Measurements from ENCODE around the gene TTLL11.

The TTLL11 gene

DNA sequence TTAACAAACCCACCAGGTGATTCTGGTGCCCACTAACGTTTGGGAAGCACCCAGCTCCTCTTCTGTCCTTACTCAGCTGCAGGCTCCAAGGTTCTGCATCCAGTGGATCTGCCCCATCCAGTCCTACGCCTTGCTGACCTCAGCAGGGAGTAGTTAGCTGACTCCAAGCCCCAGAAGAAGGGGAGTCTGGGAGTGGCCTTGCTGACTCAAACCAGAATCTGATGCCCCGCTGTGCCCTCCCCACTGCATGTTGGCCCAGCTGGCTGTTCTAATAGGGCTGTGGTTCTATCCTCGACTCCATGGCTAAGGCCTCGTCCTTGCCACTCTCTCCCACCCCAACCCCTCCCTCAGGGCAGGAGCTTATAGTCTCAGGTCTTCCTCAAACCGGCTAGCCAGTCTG, 136.3 kb downstream of the TTLL11 start:
- DNase-seq (ENCODE audit: insufficient read length, low spot score) (no peak), FAIRE-seq (no peak)
- TF ChIP-seq TAF1 (IDR thresholded peaks at IDR 0.05; ENCODE audit: low read depth, low read length) (no peak), POU2F2 (IDR thresholded peaks at IDR 0.05; ENCODE audit: low read depth, low read length) (no peak), SPI1 (IDR thresholded peaks at IDR 0.05; ENCODE audit: low read depth, low read length) (no peak), POLR2A (IDR thresholded peaks at IDR 0.05; ENCODE audit: low read depth, low read length) (no peak), POLR2AphosphoS5 (IDR thresholded peaks at IDR 0.05; ENCODE audit: low read depth, low read length) (no peak), PAX5 (IDR thresholded peaks at IDR 0.05; ENCODE audit: insufficient read depth, low read length, severe bottlenecking) (no peak)

DNA sequence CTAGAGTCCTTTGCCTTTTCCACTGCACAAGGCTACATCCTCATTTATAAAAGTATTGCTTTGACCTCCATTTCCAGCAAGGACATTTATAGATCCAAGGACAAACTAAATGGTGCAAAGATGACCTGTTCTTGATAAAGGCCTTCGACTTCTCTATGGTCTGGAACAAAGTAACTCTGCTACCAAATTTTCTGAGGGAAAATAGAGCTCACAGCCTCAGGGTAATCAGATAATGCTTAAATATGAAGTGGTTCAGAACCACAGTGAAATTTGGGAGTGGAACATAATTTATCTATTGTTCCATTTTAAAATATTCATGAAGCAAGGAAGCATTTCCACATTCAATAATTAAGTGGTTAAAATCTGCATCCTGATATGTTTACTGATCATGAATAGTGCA, 137.5 kb downstream of the TTLL11 start:
- FAIRE-seq, result no peak
- TF ChIP-seq TAF1 (IDR thresholded peaks at IDR 0.05; ENCODE audit: low read depth, low read length) (no peak), POLR2AphosphoS5 (IDR thresholded peaks at IDR 0.05; ENCODE audit: low read depth, low read length) (no peak), PAX5 (IDR thresholded peaks at IDR 0.05; ENCODE audit: insufficient read depth, low read length, severe bottlenecking) (no peak), POU2F2 (IDR thresholded peaks at IDR 0.05; ENCODE audit: low read depth, low read length) (no peak), SPI1 (IDR thresholded peaks at IDR 0.05; ENCODE audit: low read depth, low read length) (no peak), POLR2A (IDR thresholded peaks at IDR 0.05; ENCODE audit: low read depth, low read length) (no peak)
- no peak for DNase-seq (ENCODE audit: insufficient read length, low spot score)

DNA sequence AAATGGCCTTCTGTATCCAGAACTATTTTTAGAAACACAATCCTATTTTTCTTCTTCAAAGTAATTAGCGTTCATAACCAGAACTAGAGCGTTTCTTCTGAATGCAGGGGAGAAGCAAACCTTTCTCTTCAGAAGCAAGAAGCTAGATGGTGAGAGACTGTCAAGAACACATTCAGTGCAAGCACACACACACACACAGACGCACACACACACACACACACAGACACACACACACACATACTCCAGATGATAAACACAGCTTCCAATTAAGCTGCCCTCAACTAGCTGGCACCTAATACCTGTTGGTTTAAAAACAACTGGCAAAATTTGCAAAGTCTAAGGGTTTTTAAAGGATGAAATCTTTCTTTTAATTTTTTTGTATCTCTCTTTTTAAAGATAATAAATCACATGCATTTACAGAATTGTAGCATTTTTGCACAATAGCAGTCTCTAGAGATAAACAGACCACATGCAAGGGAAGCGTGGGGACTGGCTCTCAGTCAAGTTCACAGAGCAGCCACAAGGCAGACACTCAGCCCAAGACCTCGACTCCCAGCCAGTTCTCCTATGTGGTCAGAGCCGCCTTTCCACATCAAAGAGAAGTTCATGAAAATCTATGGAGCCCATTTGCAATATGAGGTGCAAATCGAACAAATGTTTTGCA, 138.5 kb downstream of the TTLL11 start:
- no peak for DNase-seq (ENCODE audit: insufficient read length, low spot score)
- no peak for FAIRE-seq
- TF ChIP-seq POU2F2 (IDR thresholded peaks at IDR 0.05; ENCODE audit: low read depth, low read length) (no peak), TAF1 (IDR thresholded peaks at IDR 0.05; ENCODE audit: low read depth, low read length) (no peak), SPI1 (IDR thresholded peaks at IDR 0.05; ENCODE audit: low read depth, low read length) (no peak), POLR2A (IDR thresholded peaks at IDR 0.05; ENCODE audit: low read depth, low read length) (no peak), POLR2AphosphoS5 (IDR thresholded peaks at IDR 0.05; ENCODE audit: low read depth, low read length) (no peak), PAX5 (IDR thresholded peaks at IDR 0.05; ENCODE audit: insufficient read depth, low read length, severe bottlenecking) (no peak)

DNA sequence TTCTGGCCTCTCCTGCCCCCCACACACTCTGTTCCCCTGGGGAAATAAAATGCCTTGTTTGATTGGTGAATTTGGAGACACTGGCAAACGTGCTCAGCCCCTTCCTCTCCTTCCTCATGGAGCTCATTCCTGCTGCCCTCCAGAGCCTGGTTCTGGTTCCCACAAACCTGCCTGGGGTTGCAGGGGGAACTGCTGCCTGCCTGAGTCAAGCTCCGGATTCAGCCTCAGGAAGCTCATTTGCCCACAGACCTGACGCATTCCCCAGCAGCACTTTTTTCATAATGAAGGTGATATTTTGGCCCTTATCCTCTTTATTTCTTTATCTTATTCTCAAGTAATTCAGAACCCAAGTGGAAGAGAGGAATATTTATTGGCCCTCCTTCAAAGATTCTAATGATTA, 140.5 kb downstream of the TTLL11 start:
- FAIRE-seq, result no peak
- no peak for DNase-seq (ENCODE audit: insufficient read length, low spot score)

DNA sequence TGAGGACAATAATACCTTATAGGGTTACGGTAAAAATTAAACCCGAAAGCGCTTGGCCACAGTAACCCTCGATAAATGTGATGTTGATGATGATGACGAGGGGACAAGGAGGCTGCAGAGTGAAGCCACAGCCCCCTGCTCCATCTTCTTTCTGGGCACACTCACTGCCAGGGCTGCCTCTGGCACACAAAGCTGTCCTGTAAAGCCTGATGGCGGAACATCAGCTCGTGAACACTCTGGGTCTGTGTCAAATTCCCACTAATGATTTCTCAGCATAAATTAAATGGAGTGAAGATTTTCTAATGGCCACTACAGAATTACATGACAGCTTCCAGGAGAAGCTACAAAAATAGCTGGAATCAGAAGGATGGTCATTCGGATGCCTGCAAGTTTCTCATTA, 142.2 kb downstream of the TTLL11 start:
- FAIRE-seq, result no peak

More for the DNA sequence above, 140.5 kb downstream of the TTLL11 start:
- TF ChIP-seq TAF1 (IDR thresholded peaks at IDR 0.05; ENCODE audit: low read depth, low read length), result no peak

DNA sequence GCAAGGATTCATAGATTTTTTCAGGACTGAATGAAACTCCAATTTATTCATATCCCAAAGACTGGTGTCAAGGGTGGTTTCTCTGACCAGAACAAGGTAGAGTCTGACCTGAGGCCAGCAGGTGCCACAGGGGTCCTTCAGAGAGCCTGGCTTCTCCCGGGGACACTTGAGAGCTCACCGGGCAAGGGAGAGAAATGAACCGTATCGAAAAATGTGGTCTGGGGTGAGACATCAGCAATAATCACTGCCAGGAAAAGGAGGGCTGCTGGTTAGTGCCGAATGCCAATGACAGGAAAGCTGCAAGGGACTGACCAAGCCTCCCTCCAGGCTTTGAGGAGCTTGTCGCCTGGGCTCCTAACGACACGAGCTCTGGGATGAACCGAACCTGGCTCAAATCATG, 142.7 kb downstream of the TTLL11 start:
- TF ChIP-seq POLR2AphosphoS5 (IDR thresholded peaks at IDR 0.05; ENCODE audit: low read depth, low read length) (no peak), POU2F2 (IDR thresholded peaks at IDR 0.05; ENCODE audit: low read depth, low read length) (no peak), PAX5 (IDR thresholded peaks at IDR 0.05; ENCODE audit: insufficient read depth, low read length, severe bottlenecking) (no peak), POLR2A (IDR thresholded peaks at IDR 0.05; ENCODE audit: low read depth, low read length) (no peak)
- FAIRE-seq, result no peak
- DNase-seq (ENCODE audit: insufficient read length, low spot score), result no peak

More for the DNA sequence above, 142.2 kb downstream of the TTLL11 start:
- TF ChIP-seq TAF1 (IDR thresholded peaks at IDR 0.05; ENCODE audit: low read depth, low read length) (no peak), POLR2A (IDR thresholded peaks at IDR 0.05; ENCODE audit: low read depth, low read length) (no peak), POU2F2 (IDR thresholded peaks at IDR 0.05; ENCODE audit: low read depth, low read length) (no peak), POLR2AphosphoS5 (IDR thresholded peaks at IDR 0.05; ENCODE audit: low read depth, low read length) (no peak)
- DNase-seq (ENCODE audit: insufficient read length, low spot score), result no peak

DNA sequence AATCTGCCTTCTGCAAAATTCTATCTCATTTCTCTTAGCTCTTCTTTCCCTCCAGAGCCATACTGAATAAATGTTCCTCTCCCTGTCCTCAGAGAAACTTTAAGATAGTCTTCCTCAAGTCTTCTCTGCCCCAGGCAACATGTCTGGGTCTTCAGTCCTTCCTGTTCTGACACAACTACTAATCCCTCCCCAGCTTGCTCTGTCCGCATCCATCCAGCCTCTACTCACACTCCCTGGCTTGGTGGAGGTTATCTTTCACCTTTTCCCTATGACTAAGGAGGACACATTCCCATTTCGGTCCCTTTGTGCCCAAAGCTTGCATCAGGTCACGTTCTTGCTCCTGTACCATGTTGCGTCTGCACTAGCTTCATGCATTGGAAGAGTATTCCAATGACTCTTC, 143.3 kb downstream of the TTLL11 start:
- FAIRE-seq (no peak), DNase-seq (ENCODE audit: insufficient read length, low spot score) (no peak)
- TF ChIP-seq POLR2A (IDR thresholded peaks at IDR 0.05; ENCODE audit: low read depth, low read length), result no peak
- TF ChIP-seq TAF1 (IDR thresholded peaks at IDR 0.05; ENCODE audit: low read depth, low read length), result no peak
- no peak for TF ChIP-seq POU2F2 (IDR thresholded peaks at IDR 0.05; ENCODE audit: low read depth, low read length)
- no peak for TF ChIP-seq POLR2AphosphoS5 (IDR thresholded peaks at IDR 0.05; ENCODE audit: low read depth, low read length)
- TF ChIP-seq SPI1 (IDR thresholded peaks at IDR 0.05; ENCODE audit: low read depth, low read length), result no peak
- TF ChIP-seq PAX5 (IDR thresholded peaks at IDR 0.05; ENCODE audit: insufficient read depth, low read length, severe bottlenecking), result no peak

DNA sequence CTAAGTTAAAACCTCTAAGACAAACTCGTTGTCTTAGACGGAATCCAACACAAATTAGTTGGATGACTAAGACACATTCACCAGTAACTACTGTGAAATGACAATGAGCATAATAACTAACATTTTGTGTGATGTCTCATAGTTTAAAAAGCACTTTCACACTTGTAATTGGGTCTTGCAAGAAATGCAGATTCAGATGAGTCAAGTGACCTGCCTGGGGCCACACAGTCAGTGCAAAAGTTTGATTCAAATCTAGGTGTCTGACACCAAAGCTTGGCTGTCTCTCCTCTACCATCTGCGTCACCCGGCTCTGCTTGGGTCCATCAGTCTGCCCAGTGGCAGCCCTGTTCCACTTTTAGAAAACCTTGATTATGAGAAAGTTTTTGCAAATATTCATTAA, 143.7 kb downstream of the TTLL11 start:
- no peak for DNase-seq (ENCODE audit: insufficient read length, low spot score)
- TF ChIP-seq POLR2AphosphoS5 (IDR thresholded peaks at IDR 0.05; ENCODE audit: low read depth, low read length), result no peak
- TF ChIP-seq POLR2A (IDR thresholded peaks at IDR 0.05; ENCODE audit: low read depth, low read length), result no peak
- TF ChIP-seq TAF1 (IDR thresholded peaks at IDR 0.05; ENCODE audit: low read depth, low read length), result no peak
- no peak for TF ChIP-seq SPI1 (IDR thresholded peaks at IDR 0.05; ENCODE audit: low read depth, low read length)
- no peak for TF ChIP-seq PAX5 (IDR thresholded peaks at IDR 0.05; ENCODE audit: insufficient read depth, low read length, severe bottlenecking)
- TF ChIP-seq POU2F2 (IDR thresholded peaks at IDR 0.05; ENCODE audit: low read depth, low read length), result no peak
- no peak for FAIRE-seq

DNA sequence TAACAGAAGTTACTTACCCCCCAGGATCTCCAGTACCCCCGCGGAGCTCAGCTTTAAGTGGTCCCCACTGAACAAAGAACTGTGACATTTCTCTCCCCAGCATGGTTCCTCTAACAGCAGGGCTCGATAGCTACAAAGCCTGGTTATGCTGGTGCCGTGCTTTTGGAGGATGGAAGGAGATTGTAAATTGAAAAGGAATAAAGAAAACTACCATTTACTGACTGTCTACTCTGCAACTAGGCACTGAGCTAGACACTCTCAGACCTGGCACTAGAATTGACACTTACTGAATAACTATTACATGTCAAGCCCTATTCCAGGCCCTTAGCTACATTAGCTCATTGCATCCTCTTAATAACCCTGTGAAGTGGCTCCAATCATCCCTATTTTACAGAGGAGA, 145.3 kb downstream of the TTLL11 start:
- FAIRE-seq (no peak), DNase-seq (ENCODE audit: insufficient read length, low spot score) (no peak)
- TF ChIP-seq SPI1 (IDR thresholded peaks at IDR 0.05; ENCODE audit: low read depth, low read length) (no peak), PAX5 (IDR thresholded peaks at IDR 0.05; ENCODE audit: insufficient read depth, low read length, severe bottlenecking) (no peak), TAF1 (IDR thresholded peaks at IDR 0.05; ENCODE audit: low read depth, low read length) (no peak), POLR2A (IDR thresholded peaks at IDR 0.05; ENCODE audit: low read depth, low read length) (no peak), POLR2AphosphoS5 (IDR thresholded peaks at IDR 0.05; ENCODE audit: low read depth, low read length) (no peak), POU2F2 (IDR thresholded peaks at IDR 0.05; ENCODE audit: low read depth, low read length) (no peak)

DNA sequence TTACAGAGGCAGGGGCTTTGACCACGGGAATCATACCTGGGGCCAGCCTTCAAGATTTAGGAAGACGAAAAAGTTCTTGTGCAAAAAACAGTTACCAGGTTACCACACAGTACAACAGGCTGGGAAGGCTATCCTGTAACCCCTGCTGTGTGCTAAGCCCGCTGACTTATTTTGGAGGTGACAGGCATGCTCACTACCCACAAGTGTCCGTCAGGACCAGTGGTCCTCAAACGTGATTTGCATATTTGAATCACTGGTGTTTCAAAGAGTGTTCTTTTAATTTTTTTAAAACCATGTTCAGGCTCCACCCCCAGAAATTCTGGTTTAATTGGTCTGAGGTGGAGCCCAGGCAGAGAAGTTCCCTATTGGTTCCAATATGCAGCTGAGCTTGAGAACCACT, 146.6 kb downstream of the TTLL11 start:
- FAIRE-seq (no peak), DNase-seq (ENCODE audit: insufficient read length, low spot score) (no peak)
- TF ChIP-seq POLR2A (IDR thresholded peaks at IDR 0.05; ENCODE audit: low read depth, low read length) (no peak), POLR2AphosphoS5 (IDR thresholded peaks at IDR 0.05; ENCODE audit: low read depth, low read length) (no peak), POU2F2 (IDR thresholded peaks at IDR 0.05; ENCODE audit: low read depth, low read length) (no peak), TAF1 (IDR thresholded peaks at IDR 0.05; ENCODE audit: low read depth, low read length) (no peak), PAX5 (IDR thresholded peaks at IDR 0.05; ENCODE audit: insufficient read depth, low read length, severe bottlenecking) (no peak), SPI1 (IDR thresholded peaks at IDR 0.05; ENCODE audit: low read depth, low read length) (no peak)

All from GM12891 (cell line).